Right renal cortex interstitium (tissue), 3 donors: ENCODE measurements around the gene GRIP1. TPM values are rescaled to one million over a fixed set of nuclear protein-coding genes. Genes with fewer than 3 reads are reported as not detected.

Experiments
- DNase-seq, 3 donors: peaks; one replicate each; pipeline ENCODE4 v3.0.0-alpha.2; 2013; ENCODE audit warnings: low read depth in 3 of 3, low spot score in 2 of 3
- polyA plus RNA-seq, 3 donors: library from polyadenylated mRNA; unstranded; fragments of 120-200 nt; gene quantifications; one replicate each; pipeline ENCODE4 v1.2.1, GENCODE V29; 2013; ENCODE audit not compliant: insufficient read length in 3 of 3

The GRIP1 gene
- polyA plus RNA-seq, 3 donors, result 22.2 to 24.5 (median 23.4) TPM

- DNase-seq, result no peak
These were observed 273.5 kb downstream of the GRIP1 start for GRCh38 chr12:66405395-66405794.

- no peak for DNase-seq
These were observed 275.1 kb downstream of the GRIP1 start for GRCh38 chr12:66403746-66404145.

GRCh38 chr12:66399911-66400306 lies 279.0 kb downstream of the GRIP1 start:
- no peak for DNase-seq

GRCh38 chr12:66398931-66399910 lies 279.7 kb downstream of the GRIP1 start:
- peak; percentile 43 to 51 (median 49) for DNase-seq

GRCh38 chr12:66397574-66398290 lies 281.1 kb downstream of the GRIP1 start:
- no peak for DNase-seq

- no peak for DNase-seq
These were observed 285.0 kb downstream of the GRIP1 start for GRCh38 chr12:66393890-66394289.

GRCh38 chr12:66392266-66392915 lies 286.5 kb downstream of the GRIP1 start:
- DNase-seq, result no peak

- no peak for DNase-seq
These were observed 290.4 kb downstream of the GRIP1 start for GRCh38 chr12:66388517-66388916.

GRCh38 chr12:66387117-66387516 lies 291.8 kb downstream of the GRIP1 start:
- no peak for DNase-seq

GRCh38 chr12:66380769-66381535 lies 297.9 kb downstream of the GRIP1 start:
- no peak for DNase-seq

GRCh38 chr12:66379616-66380015 lies 299.3 kb downstream of the GRIP1 start:
- no peak for DNase-seq

GRCh38 chr12:66375560-66375959 lies 303.3 kb downstream of the GRIP1 start:
- no peak for DNase-seq

- no peak for DNase-seq
These were observed 306.9 kb downstream of the GRIP1 start for GRCh38 chr12:66371982-66372381.

GRCh38 chr12:66367015-66367667 lies 311.7 kb downstream of the GRIP1 start:
- no peak for DNase-seq

GRCh38 chr12:66365718-66366490 lies 313.0 kb downstream of the GRIP1 start:
- DNase-seq, result no peak

- no peak for DNase-seq
These were observed 317.2 kb downstream of the GRIP1 start for GRCh38 chr12:66361703-66362102.

- no peak for DNase-seq
These were observed 319.6 kb downstream of the GRIP1 start for GRCh38 chr12:66359300-66359699.

GRCh38 chr12:66354291-66354690 lies 324.6 kb downstream of the GRIP1 start:
- no peak for DNase-seq

GRCh38 chr12:66352899-66353298 lies 326.0 kb downstream of the GRIP1 start:
- no peak for DNase-seq
